ENCODE measurements around the gene ZMYND19. TPM values are rescaled to one million over a fixed set of nuclear protein-coding genes. Genes with fewer than 3 reads are reported as not detected.
"Not testable (repeated sequence)": the region's sequence is repeated elsewhere in the genome, so short reads cannot be mapped to it uniquely, and the experiment has no call there.

The ZMYND19 gene
- total RNA-seq, 3 donors from 2014 or later, result 9.4 to 17.7 (median 16.5) TPM

- Histone ChIP-seq H3K27ac (no peak overlapping the region), H3K36me3 (no peaks in the 10 kb centered on the region), H3K4me1 (no peaks in the 10 kb centered on the region), H3K27me3 (no peaks in the 10 kb centered on the region), H3K9me3 (no peaks in the 10 kb centered on the region), H3K4me3 (no peak overlapping the region)
- no peak for DNase-seq (ENCODE audit: low spot score in 2 of 2)
- TF ChIP-seq POLR2AphosphoS5 (IDR thresholded peaks at IDR 0.05) (no peak), POLR2A (IDR thresholded peaks at IDR 0.05) (no peak), CTCF (IDR thresholded peaks at IDR 0.05) (no peak)
- intact Hi-C loops (cut with DNase I; ENCODE audit: low total_unique reads), result no loop called here
These were observed 34.1 kb downstream of the ZMYND19 start for GRCh38 chr9:137556069-137556838.

- H3K27me3 ChIP-seq, result no peaks in the 10 kb centered on the region
- DNase-seq (ENCODE audit: low spot score in 2 of 2), result no peak
- no peaks in the 10 kb centered on the region for H3K4me1 ChIP-seq
- H3K4me3 ChIP-seq, result no peak overlapping the region
- H3K36me3 ChIP-seq, result no peaks in the 10 kb centered on the region
- TF ChIP-seq POLR2AphosphoS5 (IDR thresholded peaks at IDR 0.05) (no peak), CTCF (IDR thresholded peaks at IDR 0.05) (no peak), POLR2A (IDR thresholded peaks at IDR 0.05) (no peak)
- H3K27ac ChIP-seq, result no peak overlapping the region
- intact Hi-C loops (cut with DNase I; ENCODE audit: low total_unique reads), result no loop called here
- no peaks in the 10 kb centered on the region for H3K9me3 ChIP-seq
These were observed 35.1 kb downstream of the ZMYND19 start for GRCh38 chr9:137555179-137555578.

GRCh38 chr9:137554349-137554748 is 36.0 kb downstream of the ZMYND19 start:
- Histone ChIP-seq H3K4me3 (no peak overlapping the region), H3K36me3 (no peaks in the 10 kb centered on the region), H3K27ac (no peak overlapping the region), H3K27me3 (no peaks in the 10 kb centered on the region), H3K9me3 (no peaks in the 10 kb centered on the region), H3K4me1 (no peaks in the 10 kb centered on the region)
- DNase-seq (ENCODE audit: low spot score in 2 of 2), result no peak
- TF ChIP-seq POLR2AphosphoS5 (IDR thresholded peaks at IDR 0.05) (no peak), CTCF (IDR thresholded peaks at IDR 0.05) (no peak), POLR2A (IDR thresholded peaks at IDR 0.05) (no peak)
- intact Hi-C loops (cut with DNase I; ENCODE audit: low total_unique reads), result no loop called here

- H3K27me3 ChIP-seq; H3K4me1 ChIP-seq; DNase-seq (ENCODE audit: low spot score in 2 of 2); H3K36me3 ChIP-seq; H3K9me3 ChIP-seq; intact Hi-C loops (cut with DNase I; ENCODE audit: low total_unique reads); H3K4me3 ChIP-seq; H3K27ac ChIP-seq: not testable (repeated sequence)
These were observed 36.7 kb downstream of the ZMYND19 start for GRCh38 chr9:137553654-137554053.

- peak in 1 of 2 donors; percentile 36 for DNase-seq (ENCODE audit: low spot score in 2 of 2)
- intact Hi-C loops (cut with DNase I; ENCODE audit: low total_unique reads), result no loop called here
- no peak for TF ChIP-seq POLR2AphosphoS5 (IDR thresholded peaks at IDR 0.05)
- no peak for TF ChIP-seq CTCF (IDR thresholded peaks at IDR 0.05)
These were observed 38.1 kb downstream of the ZMYND19 start for GRCh38 chr9:137552022-137552768.

More at GRCh38 chr9:137552022-137552768, 38.1 kb downstream of the ZMYND19 start:
- Histone ChIP-seq H3K36me3 (no peaks in the 10 kb centered on the region), H3K27ac (peak overlapping the region; percentile 80 to 93), H3K4me1 (peaks cover 0 to 8% of the 10 kb centered on the region in 2 donors), H3K9me3 (no peaks in the 10 kb centered on the region), H3K4me3 (peak overlapping the region; percentile 61 to 96 (median 92)), H3K27me3 (no peaks in the 10 kb centered on the region)

Measured in breast epithelium (tissue), 4 donors.